Upper lobe of left lung (tissue), 6 donors: ENCODE data around the gene PML. TPM values are rescaled to one million over a fixed set of nuclear protein-coding genes. Genes with fewer than 3 reads are reported as not detected.

ENCODE experiments used
- ATAC-seq, 2 donors: fragments of 200-7000 bp; cut with Tn5 transposase; one replicate each; pipeline ENCODE4 v1.9.1; 2022; ENCODE audit warnings: mild to moderate bottlenecking in 2 of 2, moderate library complexity in 2 of 2; ENCODE audit not compliant: low FRiP score in 2 of 2
- DNase-seq, 2 donors: peaks; one replicate each; pipeline ENCODE4 v3.0.0-alpha.2; 2019 to 2020
- H3K27ac ChIP-seq, 4 donors: fragments of 200-600 bp; sonication (generic); one replicate each; pipeline ENCODE4 v1.5.1; 2016 to 2019
- H3K27me3 ChIP-seq, 4 donors: fragments of 200-600 bp; sonication (generic); one replicate each; pipeline ENCODE4 v1.5.1; 2017 to 2019
- H3K36me3 ChIP-seq, 4 donors: fragments of 200-600 bp; sonication (generic); one replicate each; pipeline ENCODE4 v1.5.1; 2016 to 2019
- H3K4me1 ChIP-seq, 4 donors: fragments of 200-600 bp; sonication (generic); one replicate each; pipeline ENCODE4 v1.5.1; 2018 to 2019
- H3K4me3 ChIP-seq, 4 donors: fragments of 200-600 bp; sonication (generic); one replicate each; pipeline ENCODE4 v1.5.1; 2017 to 2019; ENCODE audit warnings: mild to moderate bottlenecking in 2 of 4, moderate library complexity in 1 of 4
- H3K9me3 ChIP-seq, 4 donors: fragments of 200-600 bp; sonication (generic); one replicate each; pipeline ENCODE4 v1.5.1; 2018 to 2019
- EP300 ChIP-seq, 4 donors: sonication (generic); formaldehyde crosslinking; IDR thresholded peaks; one replicate each; pipeline ENCODE4 v1.5.1; 2017; ENCODE audit warnings: antibody characterized with exemption in 4 of 4, control low read depth in 2 of 4
- POLR2A ChIP-seq, 4 donors: fragments of 450-650 bp; IDR thresholded peaks; one replicate each; pipeline ENCODE4 v1.5.1; 2016 to 2017; ENCODE audit warnings: antibody characterized with exemption in 4 of 4, mild to moderate bottlenecking in 2 of 4
- POLR2AphosphoS5 ChIP-seq, 2 donors: sonication (generic); formaldehyde crosslinking; IDR thresholded peaks; one replicate each; pipeline ENCODE4 v1.5.1; 2017; ENCODE audit warnings: antibody characterized with exemption in 2 of 2
- WGBS, 2 donors: methylation state at CpG; one replicate each; pipeline ENCODE4 v1.1.5; 2017 to 2018; 5-methylcytosine and 5-hydroxymethylcytosine counted together
- total RNA-seq, 6 donors: library from RNA; depleted of rRNA in 4 of 6; stranded (reverse); fragments of >200 nt in 4 of 6; gene quantifications; one replicate each; pipeline versions ENCODE4 v1.1.0 to v1.2.1, GENCODE V29; 2016 to 2021
- TF ChIP-seq, protein P1 (sequence below), 6 experiments: fragments of 450-650 bp in 4 of 6; fragments of 200-600 bp in 2 of 6; sonication (generic) in 2 of 6; IDR thresholded peaks; one replicate each; pipeline ENCODE4 v1.5.1; 2016 to 2019; ENCODE audit warnings: antibody characterized with exemption in 6 of 6
- donor health status: DM: no; HTN: no; CAD: no; lungs with moderate emphysema.
- donor health status: DM: no; HTN: yes; CAD: no; lungs with severe emphysema.

The PML gene
- total RNA-seq, 6 donors from 2014 or later, result 63.1 to 247 (median 92.9) TPM

DNA sequence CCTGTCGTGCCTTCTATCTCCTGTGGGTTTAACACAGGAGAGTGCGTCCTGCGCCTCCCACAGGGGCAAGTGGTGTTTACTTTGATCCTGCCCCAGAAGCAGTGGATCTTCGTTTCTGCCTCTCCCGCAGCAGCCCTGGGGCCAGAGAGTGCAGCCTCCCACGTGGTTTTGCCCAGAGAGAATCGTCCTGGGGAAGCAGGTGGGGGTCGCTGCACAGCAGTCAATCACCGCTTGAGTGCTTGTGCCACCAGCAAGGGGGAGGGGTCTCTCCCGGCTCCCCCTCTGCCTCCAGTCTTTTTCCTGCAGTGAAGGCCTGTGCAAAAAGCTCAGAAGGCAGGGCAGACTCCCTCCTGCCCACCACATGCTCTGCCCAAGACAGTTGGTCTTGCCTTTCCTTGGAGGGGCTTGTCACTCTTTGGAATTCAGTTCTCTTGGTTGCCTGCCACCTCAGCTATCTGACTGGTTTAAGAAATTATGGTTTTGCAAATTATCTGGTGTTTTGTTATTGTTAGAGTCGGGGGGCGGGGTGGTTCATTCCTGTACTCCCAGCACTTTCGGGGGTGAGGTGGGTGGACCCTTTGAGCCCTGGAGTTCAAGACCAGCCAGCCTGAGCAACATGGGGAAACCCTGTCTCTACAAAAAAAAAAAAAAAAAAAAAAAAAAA lies 29.3 kb upstream of the PML start:
- peak in 1 of 2 donors; percentile 10 for DNase-seq
- TF ChIP-seq, protein P1, sequence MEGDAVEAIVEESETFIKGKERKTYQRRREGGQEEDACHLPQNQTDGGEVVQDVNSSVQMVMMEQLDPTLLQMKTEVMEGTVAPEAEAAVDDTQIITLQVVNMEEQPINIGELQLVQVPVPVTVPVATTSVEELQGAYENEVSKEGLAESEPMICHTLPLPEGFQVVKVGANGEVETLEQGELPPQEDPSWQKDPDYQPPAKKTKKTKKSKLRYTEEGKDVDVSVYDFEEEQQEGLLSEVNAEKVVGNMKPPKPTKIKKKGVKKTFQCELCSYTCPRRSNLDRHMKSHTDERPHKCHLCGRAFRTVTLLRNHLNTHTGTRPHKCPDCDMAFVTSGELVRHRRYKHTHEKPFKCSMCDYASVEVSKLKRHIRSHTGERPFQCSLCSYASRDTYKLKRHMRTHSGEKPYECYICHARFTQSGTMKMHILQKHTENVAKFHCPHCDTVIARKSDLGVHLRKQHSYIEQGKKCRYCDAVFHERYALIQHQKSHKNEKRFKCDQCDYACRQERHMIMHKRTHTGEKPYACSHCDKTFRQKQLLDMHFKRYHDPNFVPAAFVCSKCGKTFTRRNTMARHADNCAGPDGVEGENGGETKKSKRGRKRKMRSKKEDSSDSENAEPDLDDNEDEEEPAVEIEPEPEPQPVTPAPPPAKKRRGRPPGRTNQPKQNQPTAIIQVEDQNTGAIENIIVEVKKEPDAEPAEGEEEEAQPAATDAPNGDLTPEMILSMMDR (IDR thresholded peaks at IDR 0.05), result no peak
- TF ChIP-seq POLR2A (IDR thresholded peaks at IDR 0.05) (no peak), EP300 (IDR thresholded peaks at IDR 0.05) (no peak), POLR2AphosphoS5 (IDR thresholded peaks at IDR 0.05) (no peak)
- no peak for ATAC-seq
- Histone ChIP-seq H3K9me3 (no peaks in the 10 kb centered on the region), H3K27ac (peak overlapping the region in 1 of 4 donors; percentile 15), H3K27me3 (no peaks in the 10 kb centered on the region), H3K4me3 (peak overlapping the region in 1 of 4 donors; percentile 23), H3K36me3 (no peaks in the 10 kb centered on the region), H3K4me1 (peaks cover 5 to 8% (median 7%) of the 10 kb centered on the region in 4 donors)
- WGBS, 2 donors, result 32 to 36% methylated on average over 12 to 13 of the region's 13 CpGs

DNA sequence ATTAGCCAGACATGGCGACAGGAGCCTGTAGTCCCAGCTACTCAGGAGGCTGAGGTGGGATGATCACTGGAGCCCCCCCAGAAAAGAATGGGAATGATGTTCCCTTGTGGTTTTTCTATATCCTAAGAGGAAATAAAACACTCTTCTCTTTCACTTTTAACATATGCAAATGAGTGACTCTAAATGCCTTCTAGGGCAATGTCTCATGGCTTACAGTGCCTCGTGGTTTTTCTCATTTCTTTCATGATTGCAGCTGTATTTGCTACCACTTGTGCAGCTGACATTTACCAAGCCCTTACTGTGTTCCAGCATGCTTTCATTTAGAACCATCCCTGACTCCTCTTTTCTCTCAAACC lies 28.8 kb upstream of the PML start:
- Histone ChIP-seq H3K4me1 (peaks cover 5 to 8% (median 7%) of the 10 kb centered on the region in 4 donors), H3K27me3 (no peaks in the 10 kb centered on the region), H3K9me3 (no peaks in the 10 kb centered on the region), H3K4me3 (no peak overlapping the region), H3K27ac (no peak overlapping the region), H3K36me3 (no peaks in the 10 kb centered on the region)
- ATAC-seq, result no peak
- TF ChIP-seq EP300 (IDR thresholded peaks at IDR 0.05), result no peak
- TF ChIP-seq POLR2A (IDR thresholded peaks at IDR 0.05), result no peak
- TF ChIP-seq, protein P1 (IDR thresholded peaks at IDR 0.05), result no peak
- TF ChIP-seq POLR2AphosphoS5 (IDR thresholded peaks at IDR 0.05), result no peak
- DNase-seq, result peak in 1 of 2 donors; percentile 6
- 30 to 41% methylated on average over 2 of the region's 2 CpGs for WGBS, 2 donors

DNA sequence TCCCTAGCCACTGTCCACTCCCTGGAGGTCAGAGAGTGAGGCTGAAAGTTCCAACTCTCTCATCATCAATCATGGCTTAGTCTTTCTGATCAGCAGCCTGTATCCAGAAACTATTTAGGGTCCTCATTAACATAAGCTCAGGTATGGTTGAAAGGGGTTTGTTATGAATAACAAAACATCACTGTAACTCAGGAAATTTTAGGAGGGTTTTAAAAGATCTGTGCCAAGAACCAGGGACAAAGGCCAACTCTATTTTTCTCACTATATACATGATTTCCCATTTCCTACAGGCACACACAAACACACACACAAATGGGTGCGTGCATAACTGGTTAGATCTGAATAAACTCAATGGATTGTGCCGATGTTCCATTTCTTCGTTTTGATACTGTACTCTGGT lies 26.1 kb upstream of the PML start:
- no peaks in the 10 kb centered on the region for H3K36me3 ChIP-seq
- H3K9me3 ChIP-seq, result no peaks in the 10 kb centered on the region
- DNase-seq (no peak), ATAC-seq (no peak)
- no peaks in the 10 kb centered on the region for H3K27me3 ChIP-seq
- H3K4me1 ChIP-seq, result peaks cover 11 to 17% (median 16%) of the 10 kb centered on the region in 4 donors
- WGBS, 2 donors, result 80 to 97% methylated on average over 3 of the region's 3 CpGs
- TF ChIP-seq, protein P1 (IDR thresholded peaks at IDR 0.05), result no peak
- no peak for TF ChIP-seq POLR2A (IDR thresholded peaks at IDR 0.05)
- no peak for TF ChIP-seq POLR2AphosphoS5 (IDR thresholded peaks at IDR 0.05)
- no peak for TF ChIP-seq EP300 (IDR thresholded peaks at IDR 0.05)
- H3K4me3 ChIP-seq, result no peak overlapping the region
- no peak overlapping the region for H3K27ac ChIP-seq

DNA sequence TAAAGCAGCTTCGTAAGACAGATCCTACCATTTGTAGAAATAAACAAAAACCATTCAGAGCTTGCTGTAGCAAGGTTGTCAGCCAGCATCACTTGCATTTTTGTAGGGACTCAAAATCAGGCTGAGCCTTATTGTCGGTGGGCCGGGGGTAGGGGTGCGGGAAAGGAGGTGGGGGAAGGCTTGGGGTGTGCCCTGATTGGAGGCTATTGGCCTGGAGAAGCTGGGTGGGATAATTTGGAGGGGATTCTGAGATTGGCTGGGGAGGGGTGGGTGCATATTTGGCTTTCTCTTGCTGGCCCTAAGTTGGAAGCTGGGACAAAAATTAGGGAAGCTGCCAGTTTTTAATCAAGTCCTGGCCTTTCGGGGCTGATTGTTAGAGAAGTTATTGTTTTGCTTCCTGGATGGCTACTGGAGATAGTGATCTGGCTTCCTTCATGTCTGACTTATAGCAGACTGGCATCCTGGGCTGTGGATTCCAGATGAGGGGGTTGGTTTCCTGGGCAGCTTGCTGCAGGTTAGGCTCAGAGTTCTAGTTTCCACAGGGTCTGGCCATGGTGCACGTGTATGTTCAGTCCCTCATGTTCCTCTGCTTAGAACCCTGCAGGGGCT lies 25.3 kb upstream of the PML start:
- H3K4me3 ChIP-seq, result no peak overlapping the region
- 84 to 88% methylated on average over 4 to 6 of the region's 6 CpGs for WGBS, 2 donors
- no peak for ATAC-seq
- H3K27me3 ChIP-seq, result no peaks in the 10 kb centered on the region
- peaks cover 12 to 20% (median 17%) of the 10 kb centered on the region in 4 donors for H3K4me1 ChIP-seq
- no peaks in the 10 kb centered on the region for H3K9me3 ChIP-seq
- H3K36me3 ChIP-seq, result no peaks in the 10 kb centered on the region
- no peak overlapping the region for H3K27ac ChIP-seq
- DNase-seq, result peak in 1 of 2 donors; percentile 10
- TF ChIP-seq POLR2A (IDR thresholded peaks at IDR 0.05) (no peak), EP300 (IDR thresholded peaks at IDR 0.05) (no peak), POLR2AphosphoS5 (IDR thresholded peaks at IDR 0.05) (no peak)
- TF ChIP-seq, protein P1 (IDR thresholded peaks at IDR 0.05), result no peak
